MM.1S (cell line): Measurements from ENCODE around the gene NR6A1.

ENCODE experiments used
- DNase-seq: peaks from one replicate; pipeline ENCODE4 v3.0.0-alpha.2; 2015
- H2AFZ ChIP-seq: fragments of 300-600 bp; sonication (generic); 2 replicates; pipeline ENCODE4 v1.6.0; 2016; ENCODE audit warnings: antibody characterized with exemption, low read length
- H3F3A ChIP-seq: fragments of 300-600 bp; sonication (generic); 2 replicates; pipeline ENCODE4 v1.6.1; 2016; ENCODE audit warnings: mild to moderate bottlenecking, antibody characterized with exemption, low read length, moderate library complexity, mixed read lengths; ENCODE audit not compliant: insufficient read depth
- H3K27ac ChIP-seq: fragments of 300-600 bp; sonication (generic); 2 replicates; pipeline ENCODE4 v1.5.1; 2016; ENCODE audit warnings: mild to moderate bottlenecking, low read length
- H3K27me3 ChIP-seq: fragments of 300-600 bp; sonication (generic); replicated peaks from 2 replicates; pipeline ENCODE4 v1.6.0; 2016; ENCODE audit warnings: low read length; ENCODE audit not compliant: insufficient read depth
- H3K36me3 ChIP-seq: fragments of 300-600 bp; sonication (generic); replicated peaks from 2 replicates; pipeline ENCODE4 v1.6.1; 2016; ENCODE audit warnings: mild to moderate bottlenecking, low read length, mixed read lengths; ENCODE audit not compliant: insufficient read depth
- H3K4me1 ChIP-seq: fragments of 300-600 bp; sonication (generic); 2 replicates; pipeline ENCODE4 v1.6.1; 2016; ENCODE audit warnings: low read length, mixed read lengths
- H3K4me2 ChIP-seq: fragments of 300-600 bp; sonication (generic); 2 replicates; pipeline ENCODE4 v1.6.0; 2016; ENCODE audit warnings: low read depth, low read length
- H3K4me3 ChIP-seq: fragments of 300-600 bp; sonication (generic); 2 replicates; pipeline ENCODE4 v1.5.1; 2016; ENCODE audit warnings: low read length, mixed read lengths
- H3K79me2 ChIP-seq: fragments of 300-600 bp; sonication (generic); 2 replicates; pipeline ENCODE4 v1.6.1; 2016; ENCODE audit warnings: mixed run types, low read length, mixed read lengths
- H3K9ac ChIP-seq: fragments of 300-600 bp; sonication (generic); 2 replicates; pipeline ENCODE4 v1.6.1; 2016; ENCODE audit warnings: low read length, mixed read lengths
- H3K9me2 ChIP-seq: fragments of 300-600 bp; sonication (generic); replicated peaks from 2 replicates; pipeline ENCODE4 v1.6.1; 2016; ENCODE audit warnings: mild to moderate bottlenecking, low read length, mixed read lengths; ENCODE audit not compliant: insufficient read depth
- H3K9me3 ChIP-seq: fragments of 300-600 bp; sonication (generic); replicated peaks from 2 replicates; pipeline ENCODE4 v1.6.1; 2016; ENCODE audit warnings: mild to moderate bottlenecking, low read length, mixed read lengths; ENCODE audit not compliant: insufficient read depth
- H4K20me1 ChIP-seq: fragments of 300-600 bp; sonication (generic); 2 replicates; pipeline ENCODE4 v1.6.1; 2016; ENCODE audit warnings: mild to moderate bottlenecking, low read length, moderate library complexity, mixed read lengths; ENCODE audit not compliant: insufficient read depth
- CTCF ChIP-seq: fragments of 300-600 bp; sonication (generic); IDR thresholded peaks from 2 replicates; pipeline ENCODE4 v1.5.1; 2016; ENCODE audit warnings: antibody characterized with exemption, low read length, mixed read lengths
- EZH2 ChIP-seq: fragments of 300-600 bp; sonication (generic); optimal IDR thresholded peaks from 2 replicates; pipeline ENCODE3; 2017; ENCODE audit warnings: low read depth, mild to moderate bottlenecking, antibody characterized with exemption, low read length, mixed read lengths
- EZH2phosphoT487 ChIP-seq: fragments of 300-600 bp; sonication (generic); IDR thresholded peaks from 2 replicates; pipeline ENCODE4 v1.6.1; 2018; ENCODE audit warnings: antibody characterized with exemption, low read length

The NR6A1 gene

GRCh38 chr9:124576751-124577150, 194.4 kb downstream of the NR6A1 start:
- no peaks in the 10 kb centered on the region for H4K20me1 ChIP-seq
- no peaks in the 10 kb centered on the region for H3K4me1 ChIP-seq
- DNase-seq, result no peak
- no peak overlapping the region for H3K9ac ChIP-seq
- H3K4me3 ChIP-seq, result no peak overlapping the region
- H2AFZ ChIP-seq, result no peak overlapping the region
- TF ChIP-seq EZH2, result no peak
- TF ChIP-seq EZH2phosphoT487, result no peak
- TF ChIP-seq CTCF, result no peak
- H3K9me2 ChIP-seq, result no peaks in the 10 kb centered on the region
- no peaks in the 10 kb centered on the region for H3K79me2 ChIP-seq
- no peaks in the 10 kb centered on the region for H3K9me3 ChIP-seq
- no peaks in the 10 kb centered on the region for H3F3A ChIP-seq
- no peaks in the 10 kb centered on the region for H3K27me3 ChIP-seq
- H3K4me2 ChIP-seq, result no peak overlapping the region
- H3K36me3 ChIP-seq, result no peaks in the 10 kb centered on the region
- H3K27ac ChIP-seq, result no peak overlapping the region

DNA sequence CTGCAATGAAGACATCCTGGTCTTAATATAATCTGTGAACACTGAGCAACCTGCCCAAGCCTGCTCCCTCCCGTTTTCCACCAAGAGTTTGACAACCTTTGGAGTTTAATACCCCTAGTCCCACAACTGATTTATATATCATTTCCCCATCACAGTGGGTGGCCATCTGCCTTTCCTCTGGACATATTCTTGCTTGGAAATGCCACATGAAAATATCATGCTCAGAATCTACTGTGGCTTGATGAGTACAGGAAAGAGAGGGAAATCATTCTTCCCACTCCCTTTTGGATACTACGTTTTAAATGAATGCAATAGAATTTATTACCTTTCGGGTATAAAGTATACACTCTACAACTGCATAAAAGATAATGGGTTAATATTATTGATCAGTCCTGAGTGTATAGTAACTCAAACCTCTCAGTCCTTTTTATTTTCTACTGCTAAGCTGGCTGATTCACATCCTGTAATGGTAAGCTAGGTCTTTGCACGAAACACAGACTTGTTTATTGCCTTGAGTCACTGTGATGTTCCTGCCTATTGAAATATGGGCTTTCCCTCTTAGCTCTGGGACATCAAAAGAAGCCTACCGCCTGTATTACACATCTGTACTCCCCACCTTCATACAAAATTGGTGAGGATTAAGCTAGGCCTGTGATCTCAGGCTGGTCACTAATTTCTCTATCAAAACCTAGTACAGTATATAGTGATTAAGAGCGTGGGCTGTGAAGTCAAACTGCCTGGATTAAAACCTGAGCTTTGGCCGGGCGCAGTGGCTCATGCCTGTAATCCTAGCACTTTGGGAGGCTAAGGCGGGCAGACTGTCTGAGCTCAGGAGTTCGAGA, 196.4 kb downstream of the NR6A1 start:
- H2AFZ ChIP-seq, result no peak overlapping the region
- H3K4me2 ChIP-seq, result no peak overlapping the region
- no peaks in the 10 kb centered on the region for H3F3A ChIP-seq
- no peaks in the 10 kb centered on the region for H3K4me1 ChIP-seq
- no peaks in the 10 kb centered on the region for H3K27me3 ChIP-seq
- DNase-seq, result no peak
- no peaks in the 10 kb centered on the region for H4K20me1 ChIP-seq
- no peak for TF ChIP-seq CTCF
- TF ChIP-seq EZH2, result no peak
- TF ChIP-seq EZH2phosphoT487, result no peak
- no peaks in the 10 kb centered on the region for H3K79me2 ChIP-seq
- H3K9me2 ChIP-seq, result no peaks in the 10 kb centered on the region
- no peak overlapping the region for H3K9ac ChIP-seq
- H3K27ac ChIP-seq, result no peak overlapping the region
- no peak overlapping the region for H3K4me3 ChIP-seq
- H3K9me3 ChIP-seq, result no peaks in the 10 kb centered on the region
- no peaks in the 10 kb centered on the region for H3K36me3 ChIP-seq

DNA sequence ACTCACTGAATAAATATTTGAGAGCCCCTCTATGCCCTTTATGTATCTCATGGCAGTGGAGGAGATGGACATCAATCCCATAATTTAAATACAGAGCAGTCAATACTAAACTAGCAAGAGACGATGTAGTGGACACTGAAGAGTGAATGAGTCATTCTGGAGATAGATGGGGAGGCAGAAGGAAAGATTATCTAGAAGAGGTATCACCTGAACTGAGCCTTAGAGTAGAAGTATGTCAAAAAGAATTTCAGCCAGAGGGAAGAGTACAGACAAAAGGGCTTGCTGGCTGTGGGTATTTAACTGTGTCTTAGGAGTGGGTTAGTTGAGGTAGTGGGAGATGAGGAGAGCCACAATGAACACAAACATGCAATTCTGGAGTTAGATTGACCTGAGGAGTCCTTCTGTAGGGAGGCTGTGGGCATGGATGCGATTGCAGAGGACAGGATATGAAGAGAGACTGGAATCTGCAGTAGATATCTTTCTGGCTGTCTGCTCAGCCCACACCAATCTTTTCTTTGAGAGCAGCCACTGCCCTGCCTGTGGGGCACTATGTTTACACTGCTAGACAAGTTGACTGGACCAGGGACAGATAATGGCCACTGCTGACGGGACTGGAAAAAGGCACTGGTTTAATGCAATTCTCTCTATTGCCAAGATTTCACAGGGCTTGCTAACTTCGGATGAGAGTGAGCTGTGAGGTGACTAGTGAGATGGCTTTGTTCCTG, 200.0 kb downstream of the NR6A1 start:
- Histone ChIP-seq H3K36me3 (no peaks in the 10 kb centered on the region), H3K4me2 (no peak overlapping the region), H3K79me2 (no peaks in the 10 kb centered on the region), H3K9ac (no peak overlapping the region), H3F3A (no peaks in the 10 kb centered on the region), H3K27me3 (no peaks in the 10 kb centered on the region), H4K20me1 (no peaks in the 10 kb centered on the region), H3K27ac (no peak overlapping the region), H2AFZ (no peak overlapping the region), H3K9me3 (no peaks in the 10 kb centered on the region), H3K9me2 (no peaks in the 10 kb centered on the region), H3K4me1 (no peaks in the 10 kb centered on the region), H3K4me3 (no peak overlapping the region)
- TF ChIP-seq CTCF (no peak), EZH2 (no peak), EZH2phosphoT487 (no peak)
- DNase-seq, result no peak
